Measurements from ENCODE around the gene ZNF669. TPM values are rescaled to one million over a fixed set of nuclear protein-coding genes. Genes with fewer than 3 reads are reported as not detected.

ZNF669 gene
- polyA plus RNA-seq, 1 donor (not counting 4 experiments of a cell fraction or from before 2014, with no cell fraction given): 4.5 TPM

- Histone ChIP-seq H2AFZ (ENCODE audit: control insufficient read depth, low read length) (no peak overlapping the region), H3K36me3 (ENCODE audit: control insufficient read depth in 2 of 2, extremely low read depth in 1 of 2, insufficient read depth in 2 of 2, low read length in 2 of 2) (peaks cover 10 to 16% of the 10 kb centered on the region in 2 experiments), H4K20me1 (ENCODE audit: control insufficient read depth, extremely low read depth, insufficient read depth, low read length) (no peaks in the 10 kb centered on the region), H3K79me2 (ENCODE audit: control insufficient read depth, insufficient read depth, low read length) (peaks cover 19% of the 10 kb centered on the region), H3K4me3 (ENCODE audit: control insufficient read depth in 2 of 3, extremely low read depth in 1 of 3, insufficient read depth in 2 of 3, low read depth in 1 of 3, low read length in 3 of 3) (peak overlapping the region in 1 of 3 experiments; percentile 91), H3K27me3 (ENCODE audit: control insufficient read depth, extremely low read depth, insufficient read depth, low read length) (no peaks in the 10 kb centered on the region), H3K9me3 (ENCODE audit: control insufficient read depth, low read depth, low read length) (peaks cover 16% of the 10 kb centered on the region), H3K4me1 (ENCODE audit: control insufficient read depth, extremely low read depth, insufficient read depth, low read length) (peaks cover 6% of the 10 kb centered on the region), H3K27ac (ENCODE audit: control insufficient read depth, insufficient read depth, low read length) (no peak overlapping the region), H3K4me2 (ENCODE audit: control insufficient read depth, extremely low read depth, insufficient read depth, low read depth, low read length) (peak overlapping the region; percentile 85), H3K9me1 (ENCODE audit: control insufficient read depth, extremely low read depth, insufficient read depth, low read length) (no peaks in the 10 kb centered on the region), H3K9ac (ENCODE audit: control insufficient read depth, extremely low read depth, insufficient read depth, low read length) (no peak overlapping the region)
- dilution Hi-C loops (cut with MboI; ENCODE audit: extremely low pct_ligation_motif_present, low sequenced_read_pairs): no loop called here
- DNase-seq (ENCODE audit: low read depth, low spot score): no peak
- FAIRE-seq: no peak
- TF ChIP-seq, protein P1, sequence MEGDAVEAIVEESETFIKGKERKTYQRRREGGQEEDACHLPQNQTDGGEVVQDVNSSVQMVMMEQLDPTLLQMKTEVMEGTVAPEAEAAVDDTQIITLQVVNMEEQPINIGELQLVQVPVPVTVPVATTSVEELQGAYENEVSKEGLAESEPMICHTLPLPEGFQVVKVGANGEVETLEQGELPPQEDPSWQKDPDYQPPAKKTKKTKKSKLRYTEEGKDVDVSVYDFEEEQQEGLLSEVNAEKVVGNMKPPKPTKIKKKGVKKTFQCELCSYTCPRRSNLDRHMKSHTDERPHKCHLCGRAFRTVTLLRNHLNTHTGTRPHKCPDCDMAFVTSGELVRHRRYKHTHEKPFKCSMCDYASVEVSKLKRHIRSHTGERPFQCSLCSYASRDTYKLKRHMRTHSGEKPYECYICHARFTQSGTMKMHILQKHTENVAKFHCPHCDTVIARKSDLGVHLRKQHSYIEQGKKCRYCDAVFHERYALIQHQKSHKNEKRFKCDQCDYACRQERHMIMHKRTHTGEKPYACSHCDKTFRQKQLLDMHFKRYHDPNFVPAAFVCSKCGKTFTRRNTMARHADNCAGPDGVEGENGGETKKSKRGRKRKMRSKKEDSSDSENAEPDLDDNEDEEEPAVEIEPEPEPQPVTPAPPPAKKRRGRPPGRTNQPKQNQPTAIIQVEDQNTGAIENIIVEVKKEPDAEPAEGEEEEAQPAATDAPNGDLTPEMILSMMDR (optimal IDR thresholded peaks at IDR 0.05 in 1 of 3, IDR thresholded peaks at IDR 0.05 in 1 of 3, conservative IDR thresholded peaks at IDR 0.05 in 1 of 3; ENCODE audit: extremely low read depth in 1 of 3, insufficient read depth in 2 of 3, low read length in 3 of 3): no peak
- TF ChIP-seq EZH2 (IDR thresholded peaks at IDR 0.05; ENCODE audit: low read length): no peak
These were observed 809 bp upstream of the ZNF669 start for GRCh38 chr1:247104965-247105364.

DNA sequence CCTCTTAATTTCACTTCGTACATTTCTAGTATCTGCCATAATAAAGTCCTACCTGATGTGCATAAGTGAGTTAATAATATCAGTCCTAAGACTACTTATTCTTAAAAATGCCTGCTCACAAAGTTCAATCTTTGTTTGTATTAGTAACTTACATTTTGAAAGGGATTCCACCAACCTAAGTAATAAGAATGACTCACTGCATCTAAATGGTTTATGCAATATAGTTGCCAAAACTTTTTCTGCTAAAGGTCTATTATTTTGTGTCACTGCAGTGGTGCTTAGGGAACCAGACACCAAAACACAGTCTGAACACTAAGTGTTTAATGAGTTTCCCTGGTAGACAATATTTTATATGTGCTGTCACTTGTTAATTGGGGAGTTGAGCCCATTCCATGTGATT lies 1.8 kb downstream of the ZNF669 start:
- Histone ChIP-seq H3K9me3 (ENCODE audit: control insufficient read depth, low read depth, low read length) (peaks cover 18% of the 10 kb centered on the region), H3K27ac (ENCODE audit: control insufficient read depth, insufficient read depth, low read length) (no peak overlapping the region), H3K27me3 (ENCODE audit: control insufficient read depth, extremely low read depth, insufficient read depth, low read length) (no peaks in the 10 kb centered on the region), H3K9me1 (ENCODE audit: control insufficient read depth, extremely low read depth, insufficient read depth, low read length) (no peaks in the 10 kb centered on the region), H2AFZ (ENCODE audit: control insufficient read depth, low read length) (no peak overlapping the region), H4K20me1 (ENCODE audit: control insufficient read depth, extremely low read depth, insufficient read depth, low read length) (no peaks in the 10 kb centered on the region), H3K9ac (ENCODE audit: control insufficient read depth, extremely low read depth, insufficient read depth, low read length) (no peak overlapping the region), H3K4me3 (ENCODE audit: control insufficient read depth in 2 of 3, extremely low read depth in 1 of 3, insufficient read depth in 2 of 3, low read depth in 1 of 3, low read length in 3 of 3) (no peak overlapping the region), H3K4me2 (ENCODE audit: control insufficient read depth, extremely low read depth, insufficient read depth, low read depth, low read length) (no peak overlapping the region), H3K36me3 (ENCODE audit: control insufficient read depth in 2 of 2, extremely low read depth in 1 of 2, insufficient read depth in 2 of 2, low read length in 2 of 2) (peaks cover 10 to 16% of the 10 kb centered on the region in 2 experiments), H3K79me2 (ENCODE audit: control insufficient read depth, insufficient read depth, low read length) (peaks cover 19% of the 10 kb centered on the region), H3K4me1 (ENCODE audit: control insufficient read depth, extremely low read depth, insufficient read depth, low read length) (peaks cover 6% of the 10 kb centered on the region)
- no peak for TF ChIP-seq EZH2 (IDR thresholded peaks at IDR 0.05; ENCODE audit: low read length)
- TF ChIP-seq, protein P1 (optimal IDR thresholded peaks at IDR 0.05 in 1 of 3, IDR thresholded peaks at IDR 0.05 in 1 of 3, conservative IDR thresholded peaks at IDR 0.05 in 1 of 3; ENCODE audit: extremely low read depth in 1 of 3, insufficient read depth in 2 of 3, low read length in 3 of 3): no peak
- dilution Hi-C loops (cut with MboI; ENCODE audit: extremely low pct_ligation_motif_present, low sequenced_read_pairs): no loop called here
- DNase-seq (ENCODE audit: low read depth, low spot score): no peak
- no peak for FAIRE-seq
